HG02588 (cell line): ENCODE results near the gene PMVK.

ENCODE experiments used
- ATAC-seq: cut with Tn5 transposase; IDR thresholded peaks from one replicate; pipeline ENCODE4 v1.9.1; 2021; ENCODE audit warnings: mild to moderate bottlenecking, moderate library complexity; ENCODE audit not compliant: unreplicated experiment

The PMVK gene

DNA sequence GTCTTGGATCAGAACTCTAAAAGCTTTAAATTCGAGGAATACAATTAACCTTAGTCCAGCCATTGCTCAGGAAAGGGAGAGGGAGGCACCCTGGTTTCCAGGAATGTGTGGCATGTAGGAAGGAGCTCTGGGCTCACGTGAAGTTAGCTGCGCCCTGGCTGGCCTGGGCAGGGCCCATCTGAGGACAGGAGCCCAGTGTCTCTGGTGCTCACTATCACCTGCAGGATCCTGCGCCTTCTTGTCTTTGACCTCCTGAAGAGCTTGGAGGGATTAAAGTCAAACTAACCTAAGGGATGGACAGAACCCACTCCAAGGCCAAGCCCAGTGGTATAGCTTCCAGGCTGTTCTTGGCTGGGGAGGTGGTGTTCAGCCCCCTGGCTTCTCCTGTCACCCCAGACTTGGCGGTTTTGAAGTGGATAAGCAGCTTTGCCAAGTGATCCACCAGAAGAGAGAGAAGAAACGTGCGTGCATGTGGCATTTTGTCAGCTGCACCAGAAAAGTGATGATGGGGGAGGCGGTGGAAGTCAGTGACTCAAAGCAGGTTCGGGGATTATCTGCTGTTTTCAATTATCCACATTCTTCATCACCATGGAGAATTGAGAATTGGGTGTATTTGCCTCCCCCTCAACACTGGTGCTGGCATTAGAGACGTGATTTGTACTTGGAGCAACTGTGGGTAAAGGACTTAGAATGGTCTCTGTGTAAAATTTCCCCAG, 54.5 kb downstream of the PMVK start:
- ATAC-seq: no peak

DNA sequence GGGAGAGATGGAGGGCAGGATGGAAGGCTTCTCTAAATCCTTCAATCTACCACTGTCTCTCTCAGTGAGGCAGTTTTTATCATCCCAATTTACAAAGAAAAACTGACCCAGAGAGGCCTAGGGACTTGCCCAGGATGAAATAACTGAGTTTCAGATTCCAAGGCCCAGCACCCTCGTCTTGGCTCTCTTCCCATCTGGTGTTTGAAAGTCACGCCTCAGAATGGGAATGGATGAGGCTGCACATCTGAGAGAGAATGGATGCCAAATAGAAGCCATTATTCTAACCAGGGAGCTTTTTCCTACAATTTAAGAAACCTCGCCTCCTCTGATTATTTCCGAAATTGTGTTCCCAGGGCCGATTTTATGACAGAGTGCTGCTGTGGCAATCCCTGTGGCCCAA, 55.8 kb downstream of the PMVK start:
- ATAC-seq: no peak

DNA sequence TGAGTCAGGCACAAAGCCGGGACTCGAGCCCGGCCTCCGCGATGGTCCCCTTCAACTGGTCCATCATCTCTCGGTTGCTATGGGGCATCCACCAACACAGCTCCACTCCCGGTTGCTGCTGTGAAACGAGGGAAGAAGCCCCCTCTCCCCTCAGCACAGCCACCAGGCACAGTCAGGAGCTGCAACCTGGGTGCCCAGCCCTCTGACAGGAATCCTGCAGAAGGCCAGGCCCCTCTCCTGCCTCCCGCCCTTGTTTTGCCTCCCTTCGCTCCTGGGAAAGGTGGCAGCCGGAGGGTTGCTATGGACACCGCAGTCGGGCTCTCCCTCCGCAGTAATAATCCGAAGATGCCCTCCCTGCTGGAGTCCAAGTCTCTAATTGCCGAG, 57.5 kb downstream of the PMVK start:
- ATAC-seq: no peak

DNA sequence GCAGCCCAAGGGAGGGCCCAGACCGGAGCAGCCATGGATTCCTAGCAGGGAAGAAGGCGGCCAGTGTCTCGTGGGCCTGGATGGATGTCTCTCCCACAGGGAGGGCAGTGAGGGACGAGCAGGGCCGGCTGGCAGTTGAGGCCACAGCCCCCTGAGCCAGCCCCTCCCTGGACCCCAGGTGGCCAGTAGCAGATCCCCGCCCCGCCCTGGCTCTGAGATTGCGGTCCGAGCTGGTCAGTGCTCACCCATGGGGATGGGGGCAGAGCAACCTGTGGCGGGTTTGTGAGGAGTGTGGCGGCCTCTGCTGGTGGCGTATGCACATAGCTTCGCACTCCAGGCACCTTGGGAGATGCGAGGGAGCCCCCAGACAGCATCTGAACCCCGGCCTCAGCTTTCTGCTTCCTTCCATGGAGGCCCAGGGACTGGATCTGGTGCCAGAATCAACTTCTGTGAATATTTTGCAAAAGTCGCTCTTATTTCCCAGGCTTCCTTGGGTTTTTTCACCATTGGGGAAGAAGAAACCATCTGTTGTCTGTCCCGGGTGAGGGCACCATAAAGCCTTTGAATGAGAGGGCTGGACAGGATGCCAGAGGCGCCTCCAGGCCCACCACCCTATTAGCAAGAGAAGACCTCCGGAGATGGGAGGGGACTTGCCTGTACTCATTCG, 58.0 kb downstream of the PMVK start:
- ATAC-seq: peak; percentile 53

DNA sequence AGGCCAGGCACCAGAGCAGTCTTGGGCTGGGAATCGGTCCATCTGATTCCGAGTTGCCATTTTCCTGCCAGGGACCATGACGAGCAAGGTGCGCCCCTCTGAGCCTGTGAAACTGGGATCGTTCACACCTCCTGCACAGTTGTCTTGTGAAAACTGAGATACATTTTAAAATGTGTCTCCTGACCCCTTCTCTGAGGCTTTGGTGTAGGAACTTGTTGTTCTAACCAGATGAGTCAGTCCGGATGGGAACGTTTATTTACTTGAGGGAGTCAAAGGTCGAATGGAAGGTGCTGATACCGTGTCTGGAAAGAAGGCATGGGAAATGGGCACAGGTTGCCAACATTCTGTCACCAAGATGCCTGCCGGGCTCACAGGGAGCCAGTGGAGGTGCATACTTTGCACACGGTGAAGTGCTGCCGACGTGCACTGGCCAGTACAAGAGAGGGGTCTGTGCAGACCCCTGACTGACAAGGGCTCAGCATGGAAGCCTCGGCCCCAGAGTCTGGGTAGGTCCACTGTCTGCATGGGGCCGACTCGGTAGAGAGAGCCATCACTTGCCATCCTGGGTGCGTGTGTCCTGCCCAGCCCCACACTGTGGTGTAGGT, 59.0 kb downstream of the PMVK start:
- no peak for ATAC-seq

- ATAC-seq: no peak
Measured at GRCh38 chr1:154876842-154877369, 59.6 kb downstream of the PMVK start.
